GM12878 (cell line): ENCODE results near the gene DNAJC5G. TPM values are rescaled to one million over a fixed set of nuclear protein-coding genes. Genes with fewer than 3 reads are reported as not detected.

Source experiments
- ATAC-seq: fragments of 200-7000 bp; cut with Tn5 transposase; 3 replicates; pipeline ENCODE4 v1.9.1; 2020; ENCODE audit warnings: mild to moderate bottlenecking, moderate library complexity
- BruUV-seq: library from RNA; stranded (reverse); fragments of 400-500 nt; replicated peaks from 2 replicates; lab custom pipeline; 2021; lab: Mats Ljungman, UMichigan
- CTCF ChIA-PET: fragments of 300-600 bp; sonication (Branson Sonifier 250); formaldehyde crosslinking; extraction: SDS; loops from one replicate; lab custom pipeline; 2021; ENCODE audit warnings: inconsistent platforms; lab: Yijun Ruan, JAX
- POLR2A ChIA-PET: fragments of 350-600 bp; formaldehyde crosslinking; extraction: SDS; loops from one replicate; lab custom pipeline; 2021; ENCODE audit warnings: inconsistent platforms; lab: Charles Lee
- RAD21 ChIA-PET: fragments of 300-600 bp; sonication (Branson Sonifier 250); formaldehyde crosslinking; loops from one replicate; lab custom pipeline; 2023; ENCODE audit warnings: antibody characterized with exemption; ENCODE audit not compliant: unreplicated experiment; lab: Charles Lee
- SMC1A ChIA-PET: fragments of 300-600 bp; sonication (Branson Sonifier 250); formaldehyde crosslinking; loops from one replicate; lab custom pipeline; 2023; ENCODE audit not compliant: unreplicated experiment, uncharacterized antibody; lab: Charles Lee
- DNase-seq: peaks from one replicate; pipeline ENCODE4 v3.0.0-alpha.2; 2011; ENCODE audit warnings: low read depth, low spot score
- FAIRE-seq: peaks from 3 replicates; lab custom pipeline; 2011; peaks lifted over from hg19 to GRCh38; lab: Jason Lieb, UNC
- H2AFZ ChIP-seq: 2 replicates; pipeline ENCODE4 v1.6.0; 2011; ENCODE audit warnings: low read depth, low read length, control low read depth; ENCODE audit not compliant: control insufficient read depth
- H3K27ac ChIP-seq: 2 replicates; pipeline ENCODE4 v1.5.1; 2011; ENCODE audit warnings: control low read depth; ENCODE audit not compliant: control insufficient read depth, insufficient read depth
- H3K27me3 ChIP-seq, 2 experiments: replicated peaks in 1 of 2; 2 replicates each; pipeline versions ENCODE4 v1.6.0 to v1.6.1; 2011; ENCODE audit warnings: low read length in 1 of 2; ENCODE audit not compliant: control insufficient read depth in 2 of 2, insufficient read depth in 2 of 2
- H3K36me3 ChIP-seq, 2 experiments: 2 replicates each; pipeline ENCODE4 v1.5.1; 2011; ENCODE audit warnings: low read length in 1 of 2; ENCODE audit not compliant: control insufficient read depth in 2 of 2, insufficient read depth in 2 of 2
- H3K4me1 ChIP-seq: 2 replicates; pipeline ENCODE4 v1.6.1; 2011; ENCODE audit warnings: mild to moderate bottlenecking, low read length, moderate library complexity, mixed read lengths; ENCODE audit not compliant: control insufficient read depth, insufficient read depth
- H3K4me2 ChIP-seq: 2 replicates; pipeline ENCODE4 v1.6.0; 2011; ENCODE audit warnings: control low read depth; ENCODE audit not compliant: control insufficient read depth, insufficient read depth
- H3K4me3 ChIP-seq: fragments of 200-600 bp; sonication (generic); 2 replicates; pipeline ENCODE4 v1.5.1; 2016
- H3K79me2 ChIP-seq: 2 replicates; pipeline ENCODE4 v1.6.0; 2011; ENCODE audit warnings: low read length; ENCODE audit not compliant: control insufficient read depth, insufficient read depth
- H3K9ac ChIP-seq: 2 replicates; pipeline ENCODE4 v1.8.0; 2011; ENCODE audit warnings: low read length, control low read depth, mixed read lengths; ENCODE audit not compliant: control insufficient read depth, insufficient read depth
- H3K9me3 ChIP-seq: replicated peaks from 3 replicates; pipeline ENCODE4 v1.5.1; 2011; ENCODE audit warnings: mild to moderate bottlenecking, low read length; ENCODE audit not compliant: control insufficient read depth, insufficient read depth
- H4K20me1 ChIP-seq: 2 replicates; pipeline ENCODE4 v1.6.0; 2011; ENCODE audit not compliant: control insufficient read depth, insufficient read depth
- EZH2 ChIP-seq: IDR thresholded peaks from 2 replicates; pipeline ENCODE4 v1.6.1; 2012; ENCODE audit warnings: low read depth, mild to moderate bottlenecking, control low read depth, inconsistent platforms, low read length, borderline replicate concordance; ENCODE audit not compliant: control insufficient read depth
- HCFC1 ChIP-seq: fragments of 150-350 bp; IDR thresholded peaks from 2 replicates; pipeline ENCODE4 v1.6.1; 2014; ENCODE audit warnings: low read length
- IKZF1 ChIP-seq: fragments of 450-650 bp; conservative IDR thresholded peaks from 2 replicates; pipeline ENCODE4 v1.6.1; 2017; ENCODE audit warnings: antibody characterized with exemption, mild to moderate bottlenecking
- MEF2B ChIP-seq: fragments of 450-650 bp; IDR thresholded peaks from 2 replicates; pipeline ENCODE4 v1.6.1; 2018; ENCODE audit warnings: mild to moderate bottlenecking, moderate library complexity; ENCODE audit not compliant: partially characterized antibody, poor library complexity, severe bottlenecking
- MLLT1 ChIP-seq: fragments of 450-650 bp; IDR thresholded peaks from 2 replicates; pipeline ENCODE4 v1.6.1; 2016; ENCODE audit warnings: mild to moderate bottlenecking
- NFYB ChIP-seq: IDR thresholded peaks from 2 replicates; pipeline ENCODE4 v1.6.1; 2011; ENCODE audit warnings: low read depth, mild to moderate bottlenecking, low read length, improper control_type of control experiment, moderate library complexity; ENCODE audit not compliant: insufficient read depth
- SIX5 ChIP-seq: IDR thresholded peaks from 2 replicates; pipeline ENCODE4 v1.6.1; 2011; ENCODE audit warnings: mild to moderate bottlenecking, low read depth, low read length, moderate library complexity; ENCODE audit not compliant: severe bottlenecking
- ZNF274 ChIP-seq: IDR thresholded peaks from one replicate; pipeline ENCODE4 v1.8.0; 2011; ENCODE audit not compliant: insufficient read length, insufficient read depth
- WGBS: methylation state at CpG from one replicate; pipeline ENCODE4 v1.1.6; 2016; ENCODE audit warnings: low lambda C conversion rate; ENCODE audit not compliant: insufficient replicate concordance, insufficient coverage; ENCODE audit errors: missing lambda C conversion rate; 5-methylcytosine and 5-hydroxymethylcytosine counted together
- in situ Hi-C: fragments of 300-500 bp; cut with MboI; formaldehyde crosslinking; loops from 9 replicates; pipeline ENCODE4 v1.14.3; 2018; ENCODE audit warnings: mixed read lengths
- intact Hi-C: fragments of 100-400 bp; cut with micrococcal nuclease; formaldehyde crosslinking; loops from one replicate; pipeline ENCODE4 v1.14.2; 2022; ENCODE audit not compliant: unreplicated experiment
- polyA plus RNA-seq, 11 experiments: library from polyadenylated mRNA; depleted of rRNA in 4 of 11; unstranded in 6 of 11; stranded (reverse) in 5 of 11; fragments of >200 nt; fragmentation: Nextera tagmentation in 4 of 11; fragmentation: Illumina TruSeq in 1 of 11; extraction: Ambion mirVana in 4 of 11; extraction: Trizol in 1 of 11; gene quantifications; 1 replicate in 1 of 11; 2 replicates in 10 of 11; pipeline versions ENCODE4 v1.2.1 to v1.2.3, GENCODE V29; 2011 to 2016; ENCODE audit warnings: inconsistent platforms in 2 of 11, missing spikeins in 2 of 11, low read depth in 1 of 11
- total RNA-seq, 4 experiments: library from RNA; depleted of rRNA in 3 of 4; stranded (reverse); fragments of >200 nt in 3 of 4; fragmentation: Illumina TruSeq in 1 of 4; extraction: Trizol in 1 of 4; gene quantifications; 2 replicates each; pipeline versions ENCODE4 v1.2.1 to v1.2.3, GENCODE V29; 2013 to 2021

DNAJC5G gene
- total and polyA plus RNA-seq, 10 of the 15 experiments (the other 5 are each of a cell fraction or from before 2014, with no cell fraction given): not detected

GRCh38 chr2:27313882-27314645 lies 38.8 kb downstream of the DNAJC5G start:
- H3K27ac ChIP-seq: no peak overlapping the region
- no peak for FAIRE-seq
- no peaks in the 10 kb centered on the region for H3K9me3 ChIP-seq
- ChIA-PET CTCF (interaction anchor here (0.8 to 1.6 kb wide), 2 partner anchors 11 to 34 kb away, joined by 3 to 16 read pairs; no protein-coding TSS in a partner anchor), POLR2A (no interaction called here), SMC1A (interaction anchor here (0.6 to 1.2 kb wide), 3 partner anchors 9 to 487 kb away, joined by 3 to 5 read pairs (median 4); partner anchors contain the start of gene MPV17), RAD21 (no interaction called here)
- H3K79me2 ChIP-seq: no peaks in the 10 kb centered on the region
- H3K9ac ChIP-seq: no peak overlapping the region
- intact Hi-C loops: no loop called here
- no peak overlapping the region for H3K4me3 ChIP-seq
- no peaks in the 10 kb centered on the region for H4K20me1 ChIP-seq
- H3K4me1 ChIP-seq: no peaks in the 10 kb centered on the region
- BruUV-seq: no TSS peak
- WGBS: 88% methylated on average over 8 of the region's 8 CpGs
- no peaks in the 10 kb centered on the region for H3K27me3 ChIP-seq
- in situ Hi-C loops: no loop called here
- no peak for DNase-seq
- H2AFZ ChIP-seq: no peak overlapping the region
- no peak overlapping the region for H3K4me2 ChIP-seq
- TF ChIP-seq SIX5: no peak
- no peak for TF ChIP-seq MEF2B
- no peak for TF ChIP-seq ZNF274
- no peak for TF ChIP-seq EZH2
- TF ChIP-seq IKZF1: no peak
- no peak for TF ChIP-seq NFYB
- TF ChIP-seq MLLT1: no peak
- TF ChIP-seq HCFC1: no peak
- peaks cover 0 to 6% of the 10 kb centered on the region in 2 experiments; a peak in 2 of 4 replicates for H3K36me3 ChIP-seq
- ATAC-seq: no peak
